Pancreas (tissue), 10 donors: ENCODE measurements around the gene PDE6B. TPM values are rescaled to one million over a fixed set of nuclear protein-coding genes. Genes with fewer than 3 reads are reported as not detected.

Experiments
- ATAC-seq, 4 donors: fragments of 200-7000 bp; cut with Tn5 transposase; one replicate each; pipeline versions ENCODE4 v1.8.0 to v1.9.1; 2020; ENCODE audit warnings: mild to moderate bottlenecking in 4 of 4, moderate library complexity in 4 of 4
- DNase-seq, 6 donors: peaks; one replicate each; pipeline ENCODE4 v3.0.0-alpha.2; 2020
- FAIRE-seq: peaks from 2 replicates; lab custom pipeline; 2012; peaks lifted over from hg19 to GRCh38; lab: Jason Lieb, UNC
- H3K27ac ChIP-seq, 4 donors: fragments of 200-600 bp; sonication (generic); 1 replicate in 3 of 4; 2 replicates in 1 of 4; pipeline versions ENCODE4 v1.5.0 to v1.8.0; 2020
- H3K27me3 ChIP-seq, 4 donors: fragments of 200-600 bp; one replicate each; pipeline ENCODE4 v1.8.0; 2021
- H3K36me3 ChIP-seq, 3 donors: fragments of 200-600 bp; sonication (generic) in 1 of 3; one replicate each; pipeline versions ENCODE4 v1.5.0 to v1.8.0; 2020 to 2021
- H3K4me1 ChIP-seq, 3 donors: fragments of 200-600 bp; one replicate each; pipeline ENCODE4 v1.8.0; 2021
- H3K4me3 ChIP-seq, 4 donors: fragments of 200-600 bp; sonication (generic) in 2 of 4; one replicate each; pipeline versions ENCODE4 v1.5.0 to v1.8.0; 2020 to 2021
- H3K9me3 ChIP-seq, 4 donors: fragments of 200-600 bp; one replicate each; pipeline ENCODE4 v1.8.0; 2021
- CTCF ChIP-seq, 4 donors: fragments of 200-600 bp; sonication (generic) in 3 of 4; IDR thresholded peaks; one replicate each; pipeline versions ENCODE4 v1.5.0 to v1.8.0; 2021; ENCODE audit warnings: antibody characterized with exemption in 4 of 4
- whole genome bisulfite sequencing, 2 donors: extraction: QIAGEN DNeasy Blood & Tissue Kit; methylation state at CpG; one replicate each; pipeline ENCODE4 v1.1.7; 2013; 5-methylcytosine and 5-hydroxymethylcytosine counted together
- intact Hi-C, 3 donors: fragments of 100-400 bp; cut with DNase I; formaldehyde crosslinking; loops; one replicate each; pipeline versions ENCODE4 v1.11.1 to v1.14.2; 2022
- polyA plus RNA-seq, 2 donors: library from polyadenylated mRNA; stranded (reverse); fragments of 200-250 nt; gene quantifications; one replicate each; pipeline ENCODE4 v1.2.3, GENCODE V29; 2013
- total RNA-seq, 6 donors: library from RNA; stranded (reverse); fragmentation: NEBNext Ultra II Directional in 4 of 6; extraction: Animal tissue kit (Norgen Biotek cat#: 25700) in 4 of 6; gene quantifications; one replicate each; pipeline versions ENCODE4 v1.2.1 to v1.2.4, GENCODE V29; 2021 to 2023
- donor health status: healthy with polysubstance abuse.
- donor health status: DM: no; HTN: no; CAD: no; lungs with moderate emphysema.
- donor health status: DM: no; HTN: no; CAD: no.
- donor health status: control.
- donor health status: control.
- donor health status: Bipolar disorder and iron deficiency.
- donor health status: DM: yes; HTN: yes; CAD: no.
- donor health status: DM: no; HTN: no; CAD: no.
- donor health status: DM: no; HTN: no; CAD: no.
- donor health status: DM: yes; HTN: yes; CAD: no.

Gene PDE6B
- total and polyA plus RNA-seq, 8 donors = 0.99 to 6.6 (median 2.9) TPM

GRCh38 chr4:679104-679481, 53.7 kb downstream of the PDE6B start:
- FAIRE-seq (no peak), ATAC-seq (no peak), DNase-seq (peak in 1 of 6 donors; percentile 38)
- Histone ChIP-seq H3K4me1 (peaks cover 0 to 7% (median 4%) of the 10 kb centered on the region in 3 donors), H3K27me3 (no peaks in the 10 kb centered on the region), H3K9me3 (no peaks in the 10 kb centered on the region), H3K36me3 (no peaks in the 10 kb centered on the region), H3K4me3 (no peak overlapping the region), H3K27ac (no peak overlapping the region)
- WGBS, 2 donors = 75 to 87% methylated on average over 13 of the region's 13 CpGs
- intact Hi-C loops = no loop called here
- no peak for TF ChIP-seq CTCF (IDR thresholded peaks at IDR 0.05)

DNA sequence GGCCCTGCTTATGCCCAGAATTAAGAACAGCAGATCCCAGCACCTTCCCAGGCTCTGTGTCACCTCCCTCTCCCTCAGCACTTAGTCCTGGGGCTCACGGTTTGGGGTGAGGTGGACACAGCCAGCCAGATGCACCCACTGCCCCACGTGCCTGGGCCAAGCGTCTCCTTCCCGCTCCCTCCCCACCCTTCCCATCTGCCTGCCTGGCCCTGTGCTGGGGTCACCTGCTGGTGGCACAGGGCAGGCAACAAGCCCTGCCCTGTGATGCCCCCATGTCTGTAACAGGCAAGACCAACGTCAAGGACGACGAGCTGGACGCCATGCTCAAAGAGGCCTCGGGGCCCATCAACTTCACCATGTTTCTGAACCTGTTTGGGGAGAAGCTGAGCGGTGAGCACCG, 54.3 kb downstream of the PDE6B start:
- no peaks in the 10 kb centered on the region for H3K9me3 ChIP-seq
- FAIRE-seq = no peak
- WGBS, 2 donors = 73 to 85% methylated on average over 11 of the region's 11 CpGs
- DNase-seq = peak in 1 of 6 donors; percentile 18
- H3K4me3 ChIP-seq = no peak overlapping the region
- intact Hi-C loops = no loop called here
- no peak for TF ChIP-seq CTCF (IDR thresholded peaks at IDR 0.05)
- no peaks in the 10 kb centered on the region for H3K27me3 ChIP-seq
- H3K4me1 ChIP-seq = peaks cover 0 to 7% (median 4%) of the 10 kb centered on the region in 3 donors
- no peak for ATAC-seq
- no peak overlapping the region for H3K27ac ChIP-seq
- H3K36me3 ChIP-seq = no peaks in the 10 kb centered on the region

DNA sequence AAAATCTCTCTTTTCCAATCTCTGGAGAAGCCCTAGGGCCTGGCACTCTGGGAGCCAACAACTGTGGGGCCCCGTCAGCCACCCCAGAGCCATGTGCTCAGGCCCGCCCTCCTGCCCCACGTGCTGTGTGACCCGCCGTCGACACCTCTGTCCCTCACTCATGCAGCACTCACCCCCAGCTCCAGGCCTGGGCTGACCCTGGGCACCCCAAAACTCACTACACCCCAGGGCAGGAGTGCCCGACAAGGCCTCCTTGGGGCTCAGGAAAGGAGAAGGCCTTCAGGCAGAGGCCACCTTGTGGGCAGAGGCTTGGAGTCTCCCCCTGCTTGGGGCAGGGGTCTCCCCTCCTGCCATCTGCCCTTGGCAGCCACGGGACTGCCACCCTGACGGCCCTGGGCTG, 54.7 kb downstream of the PDE6B start:
- Histone ChIP-seq H3K9me3 (no peaks in the 10 kb centered on the region), H3K4me3 (no peak overlapping the region), H3K36me3 (no peaks in the 10 kb centered on the region), H3K27ac (no peak overlapping the region), H3K27me3 (no peaks in the 10 kb centered on the region), H3K4me1 (peaks cover 0 to 6% (median 4%) of the 10 kb centered on the region in 3 donors)
- no peak for TF ChIP-seq CTCF (IDR thresholded peaks at IDR 0.05)
- FAIRE-seq (no peak), ATAC-seq (no peak), DNase-seq (peak in 1 of 6 donors; percentile 33)
- intact Hi-C loops = no loop called here
- WGBS, 2 donors = 79 to 86% methylated on average over 9 of the region's 9 CpGs

GRCh38 chr4:680551-680927, 55.2 kb downstream of the PDE6B start:
- Histone ChIP-seq H3K4me3 (peak overlapping the region in 1 of 4 donors; percentile 44), H3K27me3 (no peaks in the 10 kb centered on the region), H3K36me3 (no peaks in the 10 kb centered on the region), H3K4me1 (peaks cover 0 to 2% (median 0%) of the 10 kb centered on the region in 3 donors), H3K9me3 (no peaks in the 10 kb centered on the region), H3K27ac (no peak overlapping the region)
- intact Hi-C loops = no loop called here
- no peak for ATAC-seq
- peak in 2 of 6 donors; percentile 53 to 62 for DNase-seq
- no peak for TF ChIP-seq CTCF (IDR thresholded peaks at IDR 0.05)
- FAIRE-seq = no peak
- WGBS, 2 donors = 72 to 73% methylated on average over 17 of the region's 17 CpGs

DNA sequence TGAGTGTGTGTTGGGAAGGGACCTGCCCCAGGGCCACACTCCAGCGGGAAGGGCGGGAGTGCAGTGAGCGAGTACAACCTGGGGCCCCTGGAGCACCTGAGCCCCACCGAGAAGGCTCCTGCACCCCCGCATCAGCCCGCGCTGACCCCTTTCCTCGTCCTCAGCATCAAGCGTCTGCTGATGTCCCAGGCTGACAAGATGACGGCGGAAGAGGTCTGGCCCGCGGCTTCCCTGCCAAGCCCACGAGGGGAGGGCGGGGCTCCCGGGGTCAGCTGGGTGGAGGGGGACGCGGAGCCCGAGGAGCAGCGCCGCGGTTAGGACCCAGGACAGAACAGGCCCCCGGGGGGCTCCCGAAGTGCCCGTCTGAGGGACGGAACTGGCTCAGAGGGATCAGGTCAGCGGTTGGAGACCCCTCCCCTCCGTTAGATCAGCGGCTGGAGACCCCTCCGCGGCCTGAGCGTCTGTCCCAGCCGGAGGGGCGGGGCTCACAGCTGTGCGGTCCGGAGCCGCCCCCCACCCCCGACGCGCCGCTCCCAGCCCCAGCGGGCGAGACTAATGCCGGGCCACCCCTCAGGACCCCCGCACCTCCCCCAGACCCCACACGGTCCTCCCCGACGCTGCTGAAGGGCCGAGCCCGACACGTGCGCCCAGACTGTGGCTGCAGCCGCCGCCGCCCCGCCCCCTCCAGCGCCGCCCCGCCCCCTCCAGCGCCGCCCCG, 55.7 kb downstream of the PDE6B start:
- no peak overlapping the region for H3K27ac ChIP-seq
- DNase-seq = peak in 3 of 6 donors; percentile 65 to 83 (median 73)
- peak; percentile 11 to 47 (median 36) for ATAC-seq
- intact Hi-C loops = no loop called here
- H3K4me3 ChIP-seq = peak overlapping the region in 3 of 4 donors; percentile 18 to 44 (median 34)
- no peaks in the 10 kb centered on the region for H3K27me3 ChIP-seq
- no peaks in the 10 kb centered on the region for H3K36me3 ChIP-seq
- FAIRE-seq = no peak
- H3K9me3 ChIP-seq = no peaks in the 10 kb centered on the region
- no peaks in the 10 kb centered on the region for H3K4me1 ChIP-seq
- no peak for TF ChIP-seq CTCF (IDR thresholded peaks at IDR 0.05)
- 18 to 21% methylated on average over 39 to 56 of the region's 62 CpGs for WGBS, 2 donors
